Measurements from ENCODE around the gene MICAL2.

DNA sequence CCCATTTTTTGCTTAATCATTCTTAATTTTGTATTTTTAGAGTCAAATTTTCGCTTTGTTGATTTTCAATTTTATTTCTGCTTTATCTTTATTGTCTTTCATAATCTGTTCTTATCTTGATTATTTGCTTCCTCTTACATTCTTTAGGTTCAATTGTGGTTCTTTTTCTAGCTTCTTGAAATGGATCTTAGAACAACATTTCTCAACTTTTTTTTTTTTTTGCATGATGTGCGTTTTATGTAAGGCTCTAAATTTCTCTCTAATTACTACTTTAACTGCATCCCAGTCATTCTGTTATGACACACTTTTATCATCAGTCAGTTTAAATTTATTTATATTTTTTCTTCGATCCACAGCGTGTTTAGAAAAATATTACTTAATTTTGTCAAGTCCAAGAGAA, 201.7 kb downstream of the MICAL2 start:
- TF ChIP-seq, protein P1, sequence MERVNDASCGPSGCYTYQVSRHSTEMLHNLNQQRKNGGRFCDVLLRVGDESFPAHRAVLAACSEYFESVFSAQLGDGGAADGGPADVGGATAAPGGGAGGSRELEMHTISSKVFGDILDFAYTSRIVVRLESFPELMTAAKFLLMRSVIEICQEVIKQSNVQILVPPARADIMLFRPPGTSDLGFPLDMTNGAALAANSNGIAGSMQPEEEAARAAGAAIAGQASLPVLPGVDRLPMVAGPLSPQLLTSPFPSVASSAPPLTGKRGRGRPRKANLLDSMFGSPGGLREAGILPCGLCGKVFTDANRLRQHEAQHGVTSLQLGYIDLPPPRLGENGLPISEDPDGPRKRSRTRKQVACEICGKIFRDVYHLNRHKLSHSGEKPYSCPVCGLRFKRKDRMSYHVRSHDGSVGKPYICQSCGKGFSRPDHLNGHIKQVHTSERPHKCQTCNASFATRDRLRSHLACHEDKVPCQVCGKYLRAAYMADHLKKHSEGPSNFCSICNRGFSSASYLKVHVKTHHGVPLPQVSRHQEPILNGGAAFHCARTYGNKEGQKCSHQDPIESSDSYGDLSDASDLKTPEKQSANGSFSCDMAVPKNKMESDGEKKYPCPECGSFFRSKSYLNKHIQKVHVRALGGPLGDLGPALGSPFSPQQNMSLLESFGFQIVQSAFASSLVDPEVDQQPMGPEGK (tag by site-specific recombination; IDR thresholded peaks at IDR 0.05) = no peak
- no peak for TF ChIP-seq ZNF791 (tag by site-specific recombination; IDR thresholded peaks at IDR 0.05)
- TF ChIP-seq ZBTB17 (tag by site-specific recombination; IDR thresholded peaks at IDR 0.05) = no peak

Data from HEK293 (cell line).